HUES6 (cell line): ENCODE measurements around the gene FADS3.

Source experiments
- H3K27ac ChIP-seq: 2 replicates; pipeline ENCODE4 v1.7.0; 2013; ENCODE audit warnings: low read depth, mild to moderate bottlenecking, low read length, inconsistent platforms
- H3K27me3 ChIP-seq: 2 replicates; pipeline ENCODE4 v1.6.1; 2013; ENCODE audit warnings: low read length; ENCODE audit not compliant: control insufficient read depth, insufficient read depth
- H3K36me3 ChIP-seq: 2 replicates; pipeline ENCODE4 v1.6.1; 2013; ENCODE audit warnings: low read length; ENCODE audit not compliant: control insufficient read depth, insufficient read depth
- H3K4me1 ChIP-seq: 2 replicates; pipeline ENCODE4 v1.6.1; 2013; ENCODE audit warnings: low read length; ENCODE audit not compliant: control insufficient read depth, insufficient read depth
- H3K4me3 ChIP-seq: 2 replicates; pipeline ENCODE4 v1.5.1; 2013; ENCODE audit warnings: low read depth, low read length
- H3K9ac ChIP-seq: one replicate; pipeline ENCODE4 v1.6.1; 2013; ENCODE audit warnings: mild to moderate bottlenecking, low read length
- H3K9me3 ChIP-seq: 2 replicates; pipeline ENCODE4 v1.6.1; 2013; ENCODE audit warnings: low read depth, low read length; ENCODE audit not compliant: control insufficient read depth, insufficient read depth

FADS3 gene

GRCh38 chr11:61830237-61831105 is 60.9 kb downstream of the FADS3 start:
- Histone ChIP-seq H3K27ac (no peak overlapping the region), H3K4me3 (peak overlapping the region; percentile 99), H3K9me3 (no peaks in the 10 kb centered on the region), H3K9ac (peak overlapping the region; percentile 98), H3K36me3 (peaks cover 29% of the 10 kb centered on the region; the same call in 1 of the 2 replicates), H3K4me1 (peaks cover 66% of the 10 kb centered on the region), H3K27me3 (no peaks in the 10 kb centered on the region)

- H3K9ac ChIP-seq = peak overlapping the region; percentile 98
These were observed 61.5 kb downstream of the FADS3 start for GRCh38 chr11:61829806-61830205.

GRCh38 chr11:61828629-61829407 is 62.5 kb downstream of the FADS3 start:
- Histone ChIP-seq H3K27me3 (no peaks in the 10 kb centered on the region), H3K4me3 (peak overlapping the region; percentile 99), H3K27ac (peak overlapping the region; percentile 85), H3K9me3 (no peaks in the 10 kb centered on the region), H3K4me1 (peaks cover 52% of the 10 kb centered on the region), H3K36me3 (peaks cover 23% of the 10 kb centered on the region; the same call in 1 of the 2 replicates), H3K9ac (peak overlapping the region; percentile 98)

More at GRCh38 chr11:61829806-61830205, 61.5 kb downstream of the FADS3 start:
- H3K9me3 ChIP-seq = no peaks in the 10 kb centered on the region
- H3K4me1 ChIP-seq = peaks cover 61% of the 10 kb centered on the region
- H3K27ac ChIP-seq = no peak overlapping the region; the same call in 1 of the 2 replicates
- H3K27me3 ChIP-seq = no peaks in the 10 kb centered on the region
- peak overlapping the region; percentile 99 for H3K4me3 ChIP-seq
- H3K36me3 ChIP-seq = peaks cover 29% of the 10 kb centered on the region; the same call in 1 of the 2 replicates

- Histone ChIP-seq H3K9ac (peak overlapping the region; percentile 98), H3K9me3 (no peaks in the 10 kb centered on the region), H3K27ac (peak overlapping the region; percentile 85), H3K4me1 (peaks cover 47% of the 10 kb centered on the region), H3K27me3 (no peaks in the 10 kb centered on the region), H3K36me3 (peaks cover 18% of the 10 kb centered on the region; the same call in 1 of the 2 replicates), H3K4me3 (peak overlapping the region; percentile 99)
These were observed 63.0 kb downstream of the FADS3 start for GRCh38 chr11:61828379-61828628.

GRCh38 chr11:61827571-61828378 is 63.6 kb downstream of the FADS3 start, which contains the start of gene FADS2:
TSS of gene FADS2 (plus strand) at chr11:61828300. CDS start at chr11:61828391, 91 bp downstream.
- Histone ChIP-seq H3K27ac (peak within 1 kb of the TSS; percentile 85), H3K9me3 (no peaks in the 10 kb centered on the region), H3K36me3 (peaks cover 20% of the 10 kb centered on the region; the same call in 1 of the 2 replicates), H3K27me3 (no peaks in the 10 kb centered on the region), H3K4me1 (peaks cover 42% of the 10 kb centered on the region), H3K4me3 (peak within 1 kb of the TSS; percentile 99), H3K9ac (peak within 1 kb of the TSS; percentile 98)

GRCh38 chr11:61826930-61827570 is 64.3 kb downstream of the FADS3 start:
- H3K27me3 ChIP-seq = no peaks in the 10 kb centered on the region
- no peaks in the 10 kb centered on the region for H3K9me3 ChIP-seq
- H3K36me3 ChIP-seq = peaks cover 13% of the 10 kb centered on the region; the same call in 1 of the 2 replicates
- peaks cover 37% of the 10 kb centered on the region for H3K4me1 ChIP-seq
- peak overlapping the region; percentile 99 for H3K4me3 ChIP-seq
- H3K9ac ChIP-seq = peak overlapping the region; percentile 98
- peak overlapping the region; percentile 85 for H3K27ac ChIP-seq
